Fibroblast of the conjunctiva (primary cell): ENCODE measurements around the gene OSTF1.

Experiments
- DNase-seq: peaks from one replicate; pipeline ENCODE4 v3.0.0-alpha.2; 2010; ENCODE audit warnings: low read depth

OSTF1 gene

DNA sequence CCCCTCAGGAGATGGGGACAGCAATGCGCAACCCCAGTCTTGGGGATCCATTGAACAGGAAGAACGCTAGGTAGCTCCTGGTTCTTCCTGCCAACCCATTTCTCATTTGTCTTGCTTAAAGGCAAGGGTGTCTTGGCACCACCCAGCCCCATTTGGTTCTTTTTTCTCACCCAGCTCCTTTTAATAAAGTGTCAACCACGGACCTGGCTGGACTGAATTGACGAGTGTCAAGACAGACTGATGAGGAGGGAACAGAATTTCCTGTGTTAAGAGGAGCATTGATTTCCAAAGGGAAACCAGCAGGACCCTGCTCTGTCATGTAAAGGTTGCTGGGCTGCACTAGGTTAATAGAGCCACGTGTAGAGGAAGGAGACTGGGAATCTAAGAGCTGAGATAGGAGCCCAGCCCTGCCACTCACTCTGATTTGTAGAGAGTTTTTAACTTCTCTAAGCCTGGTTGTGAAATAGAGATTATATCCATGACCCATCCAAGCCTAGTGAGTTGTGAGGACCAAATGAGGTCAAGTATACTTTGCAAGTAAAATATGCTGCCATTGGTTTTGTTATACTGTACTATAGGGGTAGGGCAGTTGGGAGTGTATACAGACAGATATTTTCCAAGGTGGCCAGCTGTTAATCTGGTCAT lies 33.7 kb downstream of the OSTF1 start:
- DNase-seq, result no peak

DNA sequence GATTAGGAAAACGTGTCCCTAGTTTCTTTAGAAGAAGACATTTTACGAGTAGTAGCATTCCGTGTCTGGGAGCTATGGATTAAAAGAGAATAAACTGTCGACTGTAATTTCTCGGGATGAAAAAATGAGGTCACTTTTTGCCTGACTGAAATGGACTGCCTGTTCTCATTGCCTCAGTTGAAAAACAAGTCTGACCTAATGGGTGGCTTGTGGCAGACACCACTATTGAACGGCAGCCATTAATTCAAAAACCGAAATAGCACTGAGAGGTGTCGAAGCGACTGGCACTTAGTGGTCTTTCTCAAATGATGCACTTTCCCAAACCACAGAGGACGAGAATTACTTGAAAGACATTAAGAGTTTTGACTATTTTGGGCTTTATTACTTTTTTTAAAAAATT lies 35.4 kb downstream of the OSTF1 start:
- DNase-seq, result no peak

DNA sequence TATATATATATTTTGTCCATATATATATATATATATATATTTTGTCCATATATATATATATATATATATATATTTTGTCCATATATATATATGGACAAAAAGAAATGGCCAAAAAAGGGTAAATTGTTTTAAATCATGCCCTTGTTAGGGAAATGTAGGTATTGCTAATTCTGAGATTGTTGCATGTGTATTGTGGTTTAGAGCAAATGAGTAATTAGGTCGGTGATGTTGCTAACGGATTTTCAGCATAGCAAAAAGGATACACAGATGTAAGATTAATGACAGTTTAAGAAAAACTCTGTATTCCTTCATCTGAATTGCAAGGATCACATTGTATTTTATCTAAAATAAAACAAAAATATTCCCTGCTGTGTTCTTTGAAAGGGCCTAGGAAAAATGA lies 40.2 kb downstream of the OSTF1 start:
- DNase-seq, result no peak

DNA sequence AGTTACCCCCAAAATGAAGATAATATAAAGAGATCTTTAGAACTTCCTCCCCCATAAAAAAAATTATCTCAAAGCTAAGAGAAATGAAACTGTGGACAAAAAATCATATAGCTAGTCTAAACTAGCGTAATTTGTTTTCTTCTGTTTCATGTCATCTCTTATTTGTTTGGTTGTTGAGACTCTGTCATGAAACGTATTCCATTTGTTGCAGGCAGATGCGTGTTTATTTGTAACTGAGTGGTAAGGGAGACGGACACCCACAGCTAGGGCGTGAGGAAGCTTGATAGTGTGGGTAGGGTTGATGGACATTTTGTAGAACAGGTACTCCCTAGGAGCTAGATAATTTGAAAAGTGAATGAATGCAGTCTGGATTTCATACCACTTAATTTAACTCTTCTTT lies 41.9 kb downstream of the OSTF1 start:
- no peak for DNase-seq

DNA sequence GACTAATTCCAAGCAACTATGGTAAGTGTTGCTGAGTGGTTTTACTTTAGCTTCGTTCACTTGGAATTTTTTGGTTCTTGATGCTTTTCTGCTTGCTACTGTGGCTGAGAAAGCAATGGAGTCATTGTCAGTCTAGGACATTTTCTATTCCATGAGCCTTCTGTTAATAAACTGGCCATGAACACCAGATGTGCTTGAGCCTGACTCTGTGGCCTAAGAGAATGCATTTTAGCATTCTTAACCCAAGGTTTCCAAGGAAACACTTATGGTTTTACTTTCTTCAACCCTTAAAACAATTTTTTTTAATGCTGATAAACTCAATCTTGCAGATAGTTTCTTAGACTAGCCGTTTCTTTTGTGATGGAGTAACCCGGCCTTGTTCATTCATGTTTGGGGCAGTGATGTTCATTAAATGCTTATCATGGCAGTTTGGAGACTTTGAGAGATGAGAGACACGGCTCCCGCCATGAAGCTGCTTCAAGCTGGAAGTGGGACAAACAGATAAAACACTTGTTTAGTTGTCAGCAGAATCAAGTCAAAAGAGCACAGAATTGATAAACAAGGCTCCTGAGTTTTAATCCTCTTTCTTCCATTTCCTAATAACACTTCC lies 42.4 kb downstream of the OSTF1 start:
- DNase-seq, result peak; percentile 14

DNA sequence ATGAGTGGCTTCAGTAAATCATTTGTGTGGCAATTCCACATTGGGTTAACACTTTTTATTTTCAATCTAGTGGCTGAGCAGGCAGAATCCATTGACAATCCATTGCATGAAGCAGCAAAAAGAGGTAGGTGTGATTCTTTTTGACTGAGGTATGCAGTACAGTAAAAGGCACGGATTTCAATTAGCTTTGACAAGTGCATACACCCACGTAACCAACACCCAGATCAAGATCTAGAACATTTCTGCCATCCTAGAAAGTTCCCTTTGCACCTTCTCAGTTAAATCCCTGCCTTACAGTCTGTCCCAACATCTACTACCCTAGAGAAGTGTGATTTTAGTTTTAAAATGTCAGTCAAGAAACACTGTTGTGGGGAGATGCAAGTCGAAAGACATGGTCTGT lies 43.4 kb downstream of the OSTF1 start:
- DNase-seq, result no peak

DNA sequence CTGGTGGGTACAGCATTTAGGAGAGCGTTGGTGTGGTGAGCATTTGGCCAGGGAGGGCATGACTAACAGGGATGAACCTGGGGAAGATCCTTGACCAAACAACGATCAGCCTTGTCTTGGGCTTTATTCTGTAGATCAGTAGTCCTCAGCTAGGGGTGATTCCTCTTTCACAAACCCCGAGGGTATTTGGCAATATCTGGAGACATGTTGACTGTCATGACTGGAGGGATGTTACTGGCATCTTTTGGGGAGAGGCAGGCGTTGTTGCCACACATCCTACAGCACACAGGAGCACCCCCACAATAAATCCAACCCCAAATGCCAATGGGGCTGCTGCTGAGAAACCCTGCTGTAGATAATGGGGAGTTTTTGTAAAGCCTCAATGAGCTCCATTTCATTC lies 43.9 kb downstream of the OSTF1 start:
- DNase-seq, result no peak

DNA sequence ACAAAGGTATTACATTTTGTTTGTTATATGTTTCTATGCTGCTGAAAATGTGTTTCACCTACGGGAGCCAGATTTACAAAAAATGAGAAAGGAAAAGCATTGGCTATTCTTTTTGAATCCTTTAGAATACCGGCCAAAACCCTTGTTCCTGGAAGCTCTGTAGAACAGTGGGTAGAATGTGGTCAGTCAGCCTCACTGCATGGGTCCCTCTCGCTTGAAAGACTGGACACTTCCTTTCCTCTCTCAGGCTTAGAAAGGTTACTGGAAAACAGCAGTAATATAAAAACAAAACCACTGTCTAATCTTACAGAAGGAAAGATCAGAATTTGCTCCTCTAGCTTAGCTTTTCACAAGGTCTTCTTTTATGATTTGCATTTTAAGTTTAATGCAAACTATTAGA lies 45.1 kb downstream of the OSTF1 start:
- DNase-seq, result no peak

DNA sequence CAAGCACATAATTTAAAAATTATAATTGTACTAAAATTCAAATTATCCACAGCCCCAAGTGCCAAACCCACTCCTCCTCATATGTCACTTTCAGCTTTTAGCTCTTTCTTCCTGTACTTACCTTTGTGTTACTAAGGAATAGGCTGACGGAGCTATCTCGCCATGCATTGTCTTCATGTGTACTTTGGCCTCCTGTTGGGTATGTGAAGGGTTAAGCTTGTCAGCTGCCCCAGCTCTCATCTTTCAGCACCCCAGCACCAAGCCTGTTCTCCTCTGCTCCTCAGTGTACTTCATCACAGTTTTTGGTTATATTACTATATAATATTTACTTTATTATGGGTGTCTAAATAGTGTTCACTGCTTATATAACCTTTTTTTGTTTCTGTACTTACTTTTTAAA lies 46.2 kb downstream of the OSTF1 start:
- no peak for DNase-seq

DNA sequence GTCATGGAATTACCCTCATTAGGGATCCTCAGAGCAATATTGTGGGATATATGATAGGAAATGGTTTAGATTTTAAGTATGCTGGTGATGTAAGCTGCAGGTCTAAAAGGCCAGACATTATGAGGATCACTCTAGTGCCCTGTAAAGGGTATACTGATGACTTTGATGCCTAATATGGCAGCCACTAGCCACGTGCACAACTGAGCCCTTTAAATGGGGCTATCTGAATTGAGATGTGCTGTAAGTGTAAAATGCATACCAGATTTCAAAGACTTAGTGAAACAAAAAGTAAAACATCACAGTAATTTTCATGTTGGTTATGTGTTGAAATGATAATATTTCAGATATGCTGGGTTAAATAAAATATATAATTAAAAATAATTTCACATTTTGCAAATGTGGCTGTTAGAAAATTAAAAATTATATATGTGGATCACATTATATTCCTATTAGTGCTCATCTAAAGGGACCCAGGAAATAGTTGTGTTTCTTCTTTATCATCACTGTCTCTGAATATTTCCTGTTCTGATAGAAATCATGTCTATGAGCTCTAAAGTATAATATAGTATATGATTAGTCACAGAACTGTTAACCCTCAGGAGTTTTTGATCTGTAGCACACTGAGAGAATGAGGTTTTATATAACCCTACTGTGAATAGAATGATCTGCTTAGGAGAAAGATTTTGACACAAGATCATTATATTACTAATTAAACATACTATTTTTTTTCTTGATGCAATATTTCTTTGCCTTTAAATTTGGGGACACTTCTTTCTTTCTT lies 50.1 kb downstream of the OSTF1 start:
- DNase-seq, result no peak

DNA sequence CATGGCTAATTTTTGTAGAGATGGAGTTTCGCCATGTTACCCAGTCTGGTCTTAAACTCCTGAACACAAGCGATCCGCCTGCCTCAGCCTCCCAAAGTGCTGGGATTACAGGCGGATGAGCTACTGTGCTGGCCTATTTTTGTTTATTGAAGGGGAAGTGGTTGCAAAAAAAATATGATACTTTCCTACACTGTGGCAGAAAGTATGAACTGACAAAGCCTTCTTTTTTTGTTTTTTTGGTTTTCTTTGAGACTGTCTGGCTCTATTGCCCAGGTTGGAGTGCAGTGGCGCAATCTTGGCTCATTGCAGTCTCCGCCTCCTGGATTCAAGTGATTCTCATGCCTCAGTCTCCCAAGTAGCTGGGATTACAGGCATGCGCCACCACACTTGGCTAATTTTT lies 50.9 kb downstream of the OSTF1 start:
- DNase-seq, result no peak

DNA sequence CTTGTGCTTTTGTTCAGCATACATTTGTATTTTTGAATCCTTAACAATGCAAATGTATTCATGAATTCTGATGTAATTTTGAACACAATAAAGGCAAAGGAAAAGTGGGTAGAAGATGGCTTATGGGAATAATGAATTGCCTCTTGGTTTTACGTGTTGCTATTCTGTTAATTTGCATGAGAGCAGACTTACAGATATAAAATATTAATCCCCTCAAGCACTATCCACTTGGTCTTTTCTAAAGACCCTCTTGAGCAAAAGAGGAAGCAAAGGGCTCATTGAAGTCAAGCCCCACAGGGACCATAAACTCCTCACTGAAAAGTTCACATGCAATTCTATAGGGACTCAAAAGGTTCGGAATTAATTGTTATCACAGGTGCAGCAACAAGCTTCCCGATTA lies 51.9 kb downstream of the OSTF1 start:
- DNase-seq, result no peak

DNA sequence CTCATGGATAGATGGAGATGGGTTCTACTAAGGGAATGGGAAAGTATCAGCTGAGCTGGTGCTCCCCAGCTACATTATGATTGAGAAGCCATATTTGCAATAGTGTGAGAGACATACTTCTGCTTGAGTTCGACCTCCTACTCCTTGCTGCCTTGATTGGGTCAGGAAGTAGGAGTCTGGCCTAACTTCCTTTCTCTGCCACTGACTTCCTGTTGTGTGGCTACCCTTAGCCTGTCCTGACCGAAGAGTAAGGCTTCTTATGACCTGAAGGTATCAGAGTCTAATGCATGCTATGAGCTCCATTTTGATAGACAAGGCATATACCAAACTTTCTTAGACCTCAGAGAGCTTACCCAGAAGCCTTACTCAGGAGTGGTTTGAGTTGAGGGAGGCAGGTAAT lies 53.9 kb downstream of the OSTF1 start:
- DNase-seq, result no peak

DNA sequence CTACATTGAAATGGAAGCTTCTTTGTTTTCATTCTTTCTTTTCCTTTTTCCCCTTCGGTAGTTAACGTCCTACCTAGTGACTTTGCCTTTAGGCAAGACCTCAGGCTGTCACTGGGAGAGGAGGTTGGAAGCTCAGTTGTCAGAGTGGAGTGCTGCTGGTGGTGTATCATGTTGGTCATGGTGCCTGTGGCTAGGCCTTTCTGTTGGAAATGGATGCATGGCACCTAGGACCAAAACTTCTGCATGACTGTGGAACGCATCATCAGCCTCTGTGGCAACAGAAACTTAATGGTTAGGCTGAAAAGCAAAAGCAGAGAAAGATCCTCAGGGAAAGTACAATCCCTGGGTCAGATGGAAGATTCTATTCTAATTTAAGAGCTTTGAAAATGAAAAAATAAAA lies 57.9 kb downstream of the OSTF1 start:
- DNase-seq, result no peak

DNA sequence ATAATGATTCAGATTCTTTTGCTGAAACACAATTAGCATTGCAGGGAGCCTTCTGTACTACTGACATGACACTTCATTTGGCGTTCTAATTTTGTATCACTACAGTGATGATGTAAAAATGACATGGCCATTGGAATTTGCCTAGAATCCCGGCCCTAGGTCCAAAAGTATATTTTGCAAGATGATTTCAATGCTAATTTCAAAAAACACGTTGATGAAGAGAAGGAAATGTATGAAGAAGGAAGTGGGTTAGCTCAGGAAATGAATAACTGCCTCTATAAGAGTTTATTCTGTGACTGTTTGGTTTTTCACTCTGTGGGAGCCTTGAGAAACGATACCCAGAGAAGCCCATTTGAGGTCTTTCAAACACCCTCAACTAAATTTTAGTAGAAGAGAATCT lies 59.3 kb downstream of the OSTF1 start:
- no peak for DNase-seq

DNA sequence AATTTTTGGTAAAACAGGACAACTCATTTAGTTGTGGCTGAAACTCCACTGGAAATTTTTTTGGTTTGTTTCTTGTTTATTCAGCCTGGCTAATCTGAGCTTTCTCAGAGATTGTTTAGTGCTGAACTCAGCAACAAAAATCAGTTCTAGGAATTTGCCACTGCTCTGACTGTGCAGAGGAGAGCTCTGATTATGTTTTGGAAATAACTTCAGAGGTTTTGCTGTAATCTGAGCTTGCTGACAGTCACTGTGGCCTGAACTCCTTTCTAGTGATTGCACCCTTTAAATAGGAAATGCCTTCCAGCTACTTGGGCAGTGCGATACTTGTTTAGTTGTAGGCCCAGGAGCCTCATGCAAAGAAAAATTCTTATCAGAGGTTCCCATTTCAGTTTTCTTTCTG lies 60.2 kb downstream of the OSTF1 start:
- DNase-seq, result peak; percentile 57

DNA sequence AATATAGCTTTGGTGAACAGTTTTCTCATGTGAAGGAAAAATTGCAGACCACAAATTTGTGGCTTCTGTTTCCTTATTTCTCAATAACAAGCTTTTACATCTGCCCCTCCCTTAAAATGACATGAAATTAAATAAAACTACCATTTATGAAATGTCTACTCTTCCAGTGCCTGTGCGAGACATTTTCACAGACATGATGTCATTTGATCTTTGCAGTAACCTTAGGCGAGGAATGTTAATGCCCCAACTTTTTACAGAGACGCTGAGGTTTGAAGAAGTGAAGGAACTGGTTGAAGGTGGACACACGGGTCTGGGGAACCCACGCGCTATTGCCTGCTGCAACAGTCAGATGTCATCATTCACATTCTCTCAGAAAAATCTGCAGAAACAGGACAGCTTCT lies 61.5 kb downstream of the OSTF1 start:
- DNase-seq, result no peak

DNA sequence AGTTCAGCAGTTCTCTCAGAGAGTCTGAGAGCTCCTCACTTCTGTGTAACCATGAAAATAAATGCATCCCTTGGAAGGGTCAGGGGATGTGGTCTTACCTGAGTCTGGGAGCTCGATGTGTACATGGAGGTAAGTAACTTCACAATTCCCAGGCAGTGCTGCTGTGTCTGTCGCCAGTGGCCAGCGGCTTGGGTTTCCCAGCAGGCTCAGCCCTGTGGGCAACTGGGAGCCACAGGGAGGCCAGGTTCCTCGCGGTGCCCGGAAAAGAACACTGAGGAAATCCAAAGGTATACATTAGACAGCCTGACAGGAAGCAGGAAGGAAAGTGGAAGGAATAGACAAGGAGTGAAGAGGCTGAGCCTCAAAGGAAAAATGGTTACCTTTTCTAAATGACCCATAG lies 62.2 kb downstream of the OSTF1 start:
- no peak for DNase-seq

DNA sequence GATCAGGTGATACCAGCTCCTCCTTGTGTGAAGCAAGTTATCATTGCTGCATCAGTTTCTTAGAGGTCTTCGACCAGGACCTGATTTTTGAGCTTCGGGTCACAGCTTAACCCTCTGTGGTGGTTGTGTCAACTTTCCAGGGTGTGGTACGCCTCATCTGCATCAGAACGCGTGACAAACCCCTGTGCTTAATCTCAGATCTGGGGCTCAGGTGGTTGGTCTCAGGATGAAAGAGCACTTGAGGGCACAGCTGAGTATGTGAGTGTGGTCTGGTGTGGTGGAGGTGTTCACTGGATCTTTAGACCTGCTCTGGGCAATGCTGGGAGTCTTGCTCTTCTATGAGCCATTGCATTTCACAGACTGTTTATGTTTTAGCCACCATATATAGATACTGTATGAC lies 64.1 kb downstream of the OSTF1 start:
- no peak for DNase-seq

DNA sequence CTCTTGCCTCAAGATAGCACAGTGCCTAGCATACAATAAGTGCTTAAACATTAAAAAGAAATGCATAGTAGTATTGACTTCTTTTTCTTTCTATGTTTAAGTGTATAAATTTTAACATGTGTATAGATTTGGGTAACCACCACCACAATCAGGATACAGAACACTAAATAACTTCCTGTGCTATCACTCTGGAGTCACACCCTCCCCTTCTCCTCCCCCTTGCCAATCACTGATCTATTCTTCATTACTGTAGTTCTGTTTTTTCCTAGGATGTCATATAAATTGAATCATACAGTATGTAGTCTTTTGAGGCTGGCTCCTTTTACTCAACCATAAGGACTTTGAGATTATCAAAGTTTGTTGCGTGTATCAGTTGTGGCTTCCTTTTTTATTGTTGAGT lies 68.5 kb downstream of the OSTF1 start:
- no peak for DNase-seq

DNA sequence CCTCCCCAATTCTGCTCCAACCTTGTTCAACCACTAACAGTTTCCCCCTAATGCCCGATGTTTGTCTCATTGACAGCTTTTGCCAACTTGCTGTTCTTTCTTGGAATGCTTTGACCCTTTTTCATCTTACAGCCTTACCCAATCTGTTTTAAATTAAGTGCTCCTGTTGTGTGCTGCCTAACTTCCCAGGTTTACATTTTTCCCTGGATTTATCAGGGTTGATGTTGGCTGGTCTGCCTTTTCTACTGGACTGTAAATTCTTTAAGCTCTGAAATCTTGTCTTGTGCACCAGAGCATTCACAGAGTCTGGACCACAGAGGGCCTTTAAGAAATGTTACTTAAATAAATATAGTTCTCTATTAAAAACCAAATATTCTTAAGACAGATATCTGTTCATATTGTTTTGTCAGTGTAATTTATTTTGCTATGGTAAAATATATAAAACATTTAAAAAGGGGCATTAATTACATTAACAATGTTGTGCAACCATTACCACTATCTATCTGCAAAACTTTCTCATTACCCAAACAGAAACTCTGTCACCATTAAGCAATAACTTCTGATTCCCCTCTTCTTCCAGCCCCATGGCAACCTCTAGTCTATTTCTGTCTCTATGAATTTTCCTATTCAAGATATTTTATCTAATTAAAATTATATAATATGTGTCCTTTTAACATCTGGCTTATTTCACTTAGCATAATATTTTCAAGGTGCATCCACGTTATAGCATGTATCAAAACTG lies 73.0 kb downstream of the OSTF1 start:
- DNase-seq, result no peak

DNA sequence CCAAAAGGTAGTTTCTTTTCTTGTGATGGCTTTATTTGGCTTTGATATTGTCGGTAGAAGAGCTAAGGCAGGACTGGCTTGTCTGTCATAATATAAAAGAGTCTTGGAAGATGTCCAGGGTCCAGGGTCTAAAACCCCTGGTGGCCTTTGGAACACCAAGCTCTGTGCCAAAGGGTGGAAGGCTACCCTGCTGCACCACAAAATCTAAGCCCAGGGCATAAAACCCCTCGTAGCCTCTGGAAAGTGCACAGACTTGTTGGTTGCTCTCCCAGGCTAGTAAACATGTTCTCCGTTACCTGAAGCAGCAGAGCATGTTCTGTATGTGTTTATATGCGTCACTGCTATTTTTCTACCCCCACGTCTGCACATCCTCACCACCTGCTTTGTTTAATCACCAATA lies 75.5 kb downstream of the OSTF1 start:
- DNase-seq, result no peak

DNA sequence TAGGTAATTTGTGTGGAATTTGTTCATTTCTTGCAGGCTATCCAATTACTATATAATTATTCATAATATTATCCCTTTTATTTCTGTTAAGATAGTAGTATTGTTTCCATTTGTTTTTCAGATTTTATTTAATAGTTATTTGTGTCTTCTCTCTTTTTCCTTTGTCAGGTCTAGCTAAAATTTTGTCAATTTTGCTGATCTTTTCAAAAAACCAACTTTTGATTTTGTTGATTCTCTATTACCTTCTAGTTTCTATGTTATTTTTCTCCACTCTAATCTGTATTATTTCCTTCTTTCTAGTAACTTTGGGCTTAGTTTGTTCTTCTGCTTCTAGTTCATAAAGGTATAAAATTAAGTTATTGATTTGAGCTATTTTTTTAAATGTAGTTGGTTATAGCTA lies 76.3 kb downstream of the OSTF1 start:
- DNase-seq, result no peak
